Ovary (tissue), 9 donors: ENCODE measurements around the gene SMIM24. TPM values are rescaled to one million over a fixed set of nuclear protein-coding genes. Genes with fewer than 3 reads are reported as not detected.
A peak's percentile ranks its signal among the peaks of the same experiment; 100 is the strongest.

ENCODE experiments used
- DNase-seq, 5 donors: peaks; one replicate each; pipeline ENCODE4 v3.0.0-alpha.2; 2019 to 2020
- H3K27ac ChIP-seq, 2 donors: fragments of 200-600 bp; one replicate each; pipeline versions ENCODE4 v1.5.1 to v1.8.0; 2019 to 2022
- H3K27me3 ChIP-seq: fragments of 200-600 bp; one replicate; pipeline ENCODE4 v1.8.0; 2022
- H3K36me3 ChIP-seq: fragments of 200-600 bp; sonication (generic); one replicate; pipeline ENCODE4 v1.5.1; 2019
- H3K4me1 ChIP-seq: one replicate; pipeline ENCODE4 v1.8.1; 2013; ENCODE audit warnings: mild to moderate bottlenecking, moderate library complexity; ENCODE audit not compliant: insufficient read depth
- H3K4me3 ChIP-seq: fragments of 200-600 bp; sonication (generic); one replicate; pipeline ENCODE4 v1.5.1; 2017
- H3K9me3 ChIP-seq, 2 donors: fragments of 200-600 bp in 1 of 2; sonication (generic) in 1 of 2; one replicate each; pipeline versions ENCODE4 v1.5.1 to v1.8.1; 2013 to 2019; ENCODE audit warnings: mild to moderate bottlenecking in 1 of 2, moderate library complexity in 1 of 2
- CTCF ChIP-seq, 3 donors: fragments of 450-650 bp in 2 of 3; fragments of 200-600 bp in 1 of 3; IDR thresholded peaks; one replicate each; pipeline versions ENCODE4 v1.5.1 to v1.8.0; 2016 to 2022; ENCODE audit warnings: antibody characterized with exemption in 3 of 3, mild to moderate bottlenecking in 1 of 3
- EP300 ChIP-seq: sonication (generic); formaldehyde crosslinking; IDR thresholded peaks from one replicate; pipeline ENCODE4 v1.6.1; 2017; ENCODE audit warnings: antibody characterized with exemption
- POLR2A ChIP-seq: fragments of 450-650 bp; IDR thresholded peaks from one replicate; pipeline ENCODE4 v1.6.1; 2017; ENCODE audit warnings: antibody characterized with exemption, mild to moderate bottlenecking, moderate library complexity
- WGBS, 3 donors: extraction: QIAGEN DNeasy Blood & Tissue Kit in 1 of 3; methylation state at CpG; one replicate each; pipeline versions ENCODE4 v1.1.5 to v1.1.7; 2013 to 2017; 5-methylcytosine and 5-hydroxymethylcytosine counted together
- intact Hi-C, 4 donors: fragments of 100-400 bp; cut with DNase I; formaldehyde crosslinking; loops; one replicate each; pipeline versions ENCODE4 v1.11.0 to v1.15.1; 2022 to 2023
- polyA plus RNA-seq, 2 donors: library from polyadenylated mRNA; stranded (reverse); fragments of 200-250 nt in 1 of 2; fragments of 350-450 nt in 1 of 2; fragmentation: Illumina TruSeq in 1 of 2; extraction: RNeasy Lipid Tissue Mini Kit (QIAGEN cat#74804) in 1 of 2; gene quantifications; one replicate each; pipeline ENCODE4 v1.2.3, GENCODE V29; 2013 to 2014
- total RNA-seq, 7 donors: library from RNA; depleted of rRNA in 2 of 7; stranded (reverse); fragments of >200 nt in 2 of 7; fragmentation: NEBNext Ultra II Directional in 3 of 7; extraction: Animal tissue kit (Norgen Biotek cat#: 25700) in 3 of 7; gene quantifications; one replicate each; pipeline versions ENCODE4 v1.1.0 to v1.2.4, GENCODE V29; 2016 to 2023
- donor health status: DM: no; HTN: no; CAD: no; lungs with moderate emphysema.
- donor health status: DM: no; HTN: no; CAD: no.
- donor health status: Bipolar disorder and iron deficiency.
- donor health status: DM: yes; HTN: yes; CAD: no.
- donor health status: DM: no; HTN: no; CAD: no.
- donor health status: DM: yes; HTN: yes; CAD: no.

SMIM24 gene
- total and polyA plus RNA-seq, 9 donors = 0.10 to 2.6 (median 0.94) TPM; not detected in 3

GRCh38 chr19:3458229-3459088 lies 21.9 kb downstream of the SMIM24 start:
- H3K4me3 ChIP-seq = no peak overlapping the region
- WGBS, 3 donors = 20 to 26% (median 21%) methylated on average over 19 of the region's 19 CpGs

GRCh38 chr19:3457528-3458228 lies 22.6 kb downstream of the SMIM24 start:
- H3K4me1 ChIP-seq = peaks cover 34% of the 10 kb centered on the region
- intact Hi-C loops = no loop called here
- H3K27me3 ChIP-seq = no peaks in the 10 kb centered on the region
- no peak for TF ChIP-seq CTCF (IDR thresholded peaks at IDR 0.05)
- TF ChIP-seq EP300 = no peak
- no peak for TF ChIP-seq POLR2A
- H3K4me3 ChIP-seq = no peak overlapping the region
- WGBS, 3 donors = 7 to 16% (median 15%) methylated on average over 21 to 22 of the region's 22 CpGs
- no peak for DNase-seq
- H3K27ac ChIP-seq = peak overlapping the region; percentile 92 to 95
- H3K36me3 ChIP-seq = no peaks in the 10 kb centered on the region
- H3K9me3 ChIP-seq = no peaks in the 10 kb centered on the region

More at GRCh38 chr19:3458229-3459088, 21.9 kb downstream of the SMIM24 start:
- peaks cover 36% of the 10 kb centered on the region for H3K4me1 ChIP-seq
- no peaks in the 10 kb centered on the region for H3K27me3 ChIP-seq
- H3K9me3 ChIP-seq = no peaks in the 10 kb centered on the region
- H3K27ac ChIP-seq = peak overlapping the region; percentile 92 to 95
- DNase-seq = peak in 1 of 5 donors; percentile 59
- no peaks in the 10 kb centered on the region for H3K36me3 ChIP-seq
- TF ChIP-seq CTCF (IDR thresholded peaks at IDR 0.05) (no peak), EP300 (no peak), POLR2A (no peak)
- intact Hi-C loops = no loop called here

- H3K4me1 ChIP-seq = peaks cover 34% of the 10 kb centered on the region
- 48 to 57% (median 54%) methylated on average over 18 of the region's 18 CpGs for WGBS, 3 donors
- H3K4me3 ChIP-seq = no peak overlapping the region
- intact Hi-C loops = no loop called here
- H3K27ac ChIP-seq = peak overlapping the region; percentile 92 to 95
- no peaks in the 10 kb centered on the region for H3K9me3 ChIP-seq
- no peak for DNase-seq
- H3K36me3 ChIP-seq = no peaks in the 10 kb centered on the region
- no peak for TF ChIP-seq POLR2A
- no peak for TF ChIP-seq EP300
- TF ChIP-seq CTCF (IDR thresholded peaks at IDR 0.05) = no peak
- H3K27me3 ChIP-seq = no peaks in the 10 kb centered on the region
These were observed 23.3 kb downstream of the SMIM24 start for GRCh38 chr19:3456925-3457527.

- H3K27me3 ChIP-seq = no peaks in the 10 kb centered on the region
- intact Hi-C loops = no loop called here
- WGBS, 3 donors = 74 to 81% (median 79%) methylated on average over 33 to 37 of the region's 37 CpGs
- H3K9me3 ChIP-seq = no peaks in the 10 kb centered on the region
- H3K4me1 ChIP-seq = peaks cover 35% of the 10 kb centered on the region
- H3K27ac ChIP-seq = peak overlapping the region in 1 of 2 donors; percentile 95
- no peak for TF ChIP-seq CTCF (IDR thresholded peaks at IDR 0.05)
- no peak for TF ChIP-seq EP300
- no peak for TF ChIP-seq POLR2A
- H3K36me3 ChIP-seq = no peaks in the 10 kb centered on the region
- no peak overlapping the region for H3K4me3 ChIP-seq
- DNase-seq = no peak
These were observed 24.2 kb downstream of the SMIM24 start for GRCh38 chr19:3455960-3456601.
